H9 (cell line): Measurements from ENCODE around the gene CHRNA5. TPM values are rescaled to one million over a fixed set of nuclear protein-coding genes. Genes with fewer than 3 reads are reported as not detected.

Experiments used
- DNase-seq: peaks from one replicate; pipeline ENCODE4 v3.0.0-alpha.2; 2017
- H2AFZ ChIP-seq: one replicate; pipeline ENCODE4 v1.6.1; 2013; ENCODE audit warnings: mild to moderate bottlenecking, low read length, control low read depth, moderate library complexity
- H2AK5ac ChIP-seq: 2 replicates; pipeline ENCODE4 v1.6.1; 2013; ENCODE audit warnings: low read length, control low read depth, mixed read lengths; ENCODE audit not compliant: insufficient read length
- H2BK120ac ChIP-seq: one replicate; pipeline ENCODE4 v1.6.1; 2013; ENCODE audit warnings: low read depth, mild to moderate bottlenecking, low read length, control low read depth, inconsistent platforms; ENCODE audit not compliant: poor library complexity, severe bottlenecking
- H2BK12ac ChIP-seq: 2 replicates; pipeline ENCODE4 v1.6.1; 2013; ENCODE audit warnings: low read length, control low read depth, mixed read lengths, low read depth; ENCODE audit not compliant: insufficient read length
- H2BK15ac ChIP-seq: 2 replicates; pipeline ENCODE4 v1.6.1; 2013; ENCODE audit warnings: low read depth, low read length, control low read depth
- H2BK20ac ChIP-seq: one replicate; pipeline ENCODE4 v1.6.1; 2013; ENCODE audit warnings: low read depth, mild to moderate bottlenecking, low read length, control low read depth, inconsistent platforms; ENCODE audit not compliant: poor library complexity, severe bottlenecking
- H2BK5ac ChIP-seq: 2 replicates; pipeline ENCODE4 v1.6.1; 2013; ENCODE audit warnings: low read length, control low read depth, mixed read lengths; ENCODE audit not compliant: insufficient read length
- H3K14ac ChIP-seq: 2 replicates; pipeline ENCODE4 v1.6.1; 2013; ENCODE audit warnings: low read length, control low read depth; ENCODE audit not compliant: insufficient read depth
- H3K18ac ChIP-seq: 2 replicates; pipeline ENCODE4 v1.6.1; 2013; ENCODE audit warnings: low read depth, mild to moderate bottlenecking, mixed read lengths, low read length, control low read depth; ENCODE audit not compliant: insufficient read length
- H3K23ac ChIP-seq: 2 replicates; pipeline ENCODE4 v1.6.1; 2013; ENCODE audit warnings: low read length, control low read depth, mixed read lengths, low read depth; ENCODE audit not compliant: insufficient read length
- H3K23me2 ChIP-seq: 2 replicates; pipeline ENCODE4 v1.6.1; 2013; ENCODE audit warnings: low read depth, mild to moderate bottlenecking, mixed read lengths, low read length, control low read depth; ENCODE audit not compliant: insufficient read length, poor library complexity, severe bottlenecking
- H3K27ac ChIP-seq: 2 replicates; pipeline ENCODE4 v1.5.1; 2013; ENCODE audit warnings: low read length, control low read depth, mixed read lengths, low read depth; ENCODE audit not compliant: insufficient read length
- H3K27me3 ChIP-seq: 2 replicates; pipeline ENCODE4 v1.6.1; 2013; ENCODE audit warnings: low read length, control low read depth, inconsistent platforms; ENCODE audit not compliant: insufficient read depth
- H3K4ac ChIP-seq: 2 replicates; pipeline ENCODE4 v1.6.1; 2013; ENCODE audit warnings: low read depth, mild to moderate bottlenecking, control low read depth, inconsistent platforms, low read length, moderate library complexity
- H3K4me1 ChIP-seq: 2 replicates; pipeline ENCODE4 v1.6.1; 2013; ENCODE audit warnings: low read length, control low read depth, inconsistent platforms; ENCODE audit not compliant: insufficient read depth
- H3K4me2 ChIP-seq: 2 replicates; pipeline ENCODE4 v1.6.1; 2013; ENCODE audit warnings: low read length, control low read depth, mixed read lengths; ENCODE audit not compliant: insufficient read length, insufficient read depth
- H3K56ac ChIP-seq: 2 replicates; pipeline ENCODE4 v1.6.1; 2013; ENCODE audit warnings: low read depth, mild to moderate bottlenecking, mixed read lengths, low read length, control low read depth; ENCODE audit not compliant: insufficient read length
- H3K79me1 ChIP-seq: 2 replicates; pipeline ENCODE4 v1.6.1; 2013; ENCODE audit warnings: low read depth, mild to moderate bottlenecking, moderate library complexity, low read length, control low read depth, inconsistent platforms; ENCODE audit not compliant: insufficient read depth, poor library complexity, severe bottlenecking
- H3K79me2 ChIP-seq: 2 replicates; pipeline ENCODE4 v1.6.1; 2013; ENCODE audit warnings: low read length, control low read depth, inconsistent platforms; ENCODE audit not compliant: insufficient read depth
- H3K9ac ChIP-seq: 2 replicates; pipeline ENCODE4 v1.6.1; 2013; ENCODE audit warnings: low read length, control low read depth, mixed read lengths; ENCODE audit not compliant: insufficient read length; ENCODE audit errors: extremely low read depth
- H3K9me3 ChIP-seq: one replicate; pipeline ENCODE4 v1.6.1; 2013; ENCODE audit warnings: low read depth, low read length, inconsistent platforms; ENCODE audit not compliant: control insufficient read depth
- H3T11ph ChIP-seq: one replicate; pipeline ENCODE4 v1.6.1; 2013; ENCODE audit warnings: mild to moderate bottlenecking, low read length, control low read depth, inconsistent platforms
- H4K20me1 ChIP-seq: one replicate; pipeline ENCODE4 v1.6.1; 2013; ENCODE audit not compliant: control insufficient read depth, insufficient read length, insufficient read depth
- H4K5ac ChIP-seq: 2 replicates; pipeline ENCODE4 v1.6.1; 2013; ENCODE audit warnings: low read depth, mild to moderate bottlenecking, mixed read lengths, low read length, control low read depth; ENCODE audit not compliant: insufficient read length
- H4K8ac ChIP-seq: replicated peaks from 2 replicates; pipeline ENCODE4 v1.6.1; 2013; ENCODE audit warnings: low read length, control low read depth, mixed read lengths, low read depth; ENCODE audit not compliant: insufficient read length
- H4K91ac ChIP-seq: 2 replicates; pipeline ENCODE4 v1.6.1; 2013; ENCODE audit warnings: low read depth, mild to moderate bottlenecking, moderate library complexity, mixed read lengths, low read length, control low read depth; ENCODE audit not compliant: insufficient read length
- H3K27ac Mint-ChIP-seq, 3 experiments: 2 replicates in 2 of 3; 3 replicates in 1 of 3; pipeline ENCODE4 v1.8.0; 2020 to 2021; ENCODE audit warnings: mixed read lengths in 3 of 3, mild to moderate bottlenecking in 1 of 3, moderate library complexity in 1 of 3
- H3K27me3 Mint-ChIP-seq: 2 replicates; pipeline ENCODE4 v1.8.0; 2021; ENCODE audit warnings: low read depth, mild to moderate bottlenecking, moderate library complexity, mixed read lengths
- H3K36me3 Mint-ChIP-seq, 3 experiments: 2 replicates in 2 of 3; 3 replicates in 1 of 3; pipeline ENCODE4 v1.8.0; 2020 to 2021; ENCODE audit warnings: low read depth in 3 of 3, mixed read lengths in 3 of 3; ENCODE audit not compliant: insufficient read depth in 1 of 3
- H3K4me1 Mint-ChIP-seq, 2 experiments: 2 replicates each; pipeline ENCODE4 v1.8.0; 2020; ENCODE audit warnings: mixed read lengths in 2 of 2
- H3K4me3 Mint-ChIP-seq, 2 experiments: 2 replicates in 1 of 2; 3 replicates in 1 of 2; pipeline ENCODE4 v1.8.0; 2020 to 2021; ENCODE audit warnings: mild to moderate bottlenecking in 2 of 2, mixed read lengths in 2 of 2, moderate library complexity in 1 of 2
- H3K9me3 Mint-ChIP-seq, 2 experiments: 2 replicates in 1 of 2; 3 replicates in 1 of 2; pipeline ENCODE4 v1.8.0; 2020; ENCODE audit warnings: mild to moderate bottlenecking in 2 of 2, mixed read lengths in 2 of 2, moderate library complexity in 1 of 2
- WGBS: extraction: QIAGEN DNeasy Blood & Tissue Kit; methylation state at CpG from one replicate; pipeline ENCODE4 v1.1.7; 2013; ENCODE audit warnings: missing lambda C conversion rate, low lambda C conversion rate, mixed read lengths; ENCODE audit not compliant: insufficient read length; ENCODE audit errors: extremely low coverage; 5-methylcytosine and 5-hydroxymethylcytosine counted together
- total RNA-seq: library from RNA; stranded (reverse); gene quantifications from 2 replicates; pipeline ENCODE4 v1.2.1, GENCODE V29; 2021
- TF ChIP-seq, protein P1 (sequence below): fragments of 200-600 bp; sonication (generic); conservative IDR thresholded peaks from 3 replicates; pipeline ENCODE4 v1.8.0; 2021; ENCODE audit warnings: antibody characterized with exemption, mild to moderate bottlenecking

Gene CHRNA5
- total RNA-seq, 1 experiment from 2014 or later: 16.5 TPM

DNA sequence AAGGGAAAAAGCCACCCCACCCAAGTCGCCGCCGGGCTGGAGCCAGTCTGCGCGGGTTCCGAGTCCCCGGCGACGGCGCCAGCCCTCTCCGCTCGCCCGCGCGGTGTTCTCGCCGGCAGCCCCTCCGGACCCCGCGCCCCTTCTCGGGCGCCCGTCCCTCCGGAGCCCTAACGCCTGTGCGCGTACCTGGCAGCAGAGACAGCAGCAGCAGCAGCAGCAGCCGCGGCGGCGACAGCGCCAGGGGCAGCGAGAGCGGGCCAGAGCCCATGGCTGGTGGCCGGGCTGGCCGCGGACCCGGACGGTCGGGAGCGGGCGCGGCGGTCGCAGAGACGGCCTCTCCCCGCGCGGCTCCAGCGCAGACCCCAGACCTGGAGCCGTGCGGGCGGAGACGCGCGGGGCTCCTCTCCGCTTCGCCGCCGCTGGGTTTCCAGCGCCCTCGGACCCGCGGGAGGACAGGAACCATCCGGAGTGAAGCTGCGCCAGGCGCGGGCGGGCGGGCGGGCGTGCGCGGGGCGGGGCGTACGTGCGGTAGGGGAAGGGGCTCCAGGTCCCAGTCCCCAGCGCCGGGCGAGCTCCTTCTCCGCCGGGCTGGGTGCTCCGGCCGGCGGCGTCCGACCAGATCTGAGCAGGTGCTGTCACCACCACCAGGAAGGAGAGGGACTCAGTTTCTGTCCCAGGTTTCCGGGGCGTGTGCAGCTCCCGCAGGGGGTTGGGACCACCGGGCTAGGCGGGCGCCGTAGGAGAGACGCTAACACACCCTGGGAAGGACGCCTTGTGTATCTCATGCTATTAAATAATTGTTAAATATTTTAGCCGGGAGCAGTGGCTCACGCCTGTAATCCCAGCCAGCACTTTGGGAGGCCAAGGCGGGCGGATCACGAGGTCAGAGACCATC, 55.5 kb downstream of the CHRNA5 start, which contains the start of gene CHRNA3:
Gene CHRNA3, minus strand, starts transcription at position 470 of the 895 bp plus-strand sequence. Its CDS starts 202 bp downstream, at position 268.
- H3K4me2 ChIP-seq: peak within 1 kb of the TSS; percentile 20
- H3K9me3 Mint-ChIP-seq: peaks cover 2 to 4% of the 10 kb centered on the region in 2 experiments; a peak in 2 of 5 replicates
- no peak within 1 kb of the TSS for H2BK15ac ChIP-seq
- H3K14ac ChIP-seq: no peak within 1 kb of the TSS
- H3K27ac Mint-ChIP-seq: no peak within 1 kb of the TSS; a peak in 1 of 7 replicates
- H3K27me3 ChIP-seq: peaks cover 8% of the 10 kb centered on the region; the same call in 1 of the 2 replicates
- WGBS: no CpG with 5 or more reads among the region's 102 CpGs
- peak within 1 kb of the TSS; percentile 62 to 85 for H3K4me3 Mint-ChIP-seq
- H3K36me3 Mint-ChIP-seq: no peaks in the 10 kb centered on the region
- H4K91ac ChIP-seq: no peak within 1 kb of the TSS
- peaks cover 10% of the 10 kb centered on the region for H3K23me2 ChIP-seq
- H3K56ac ChIP-seq: no peak within 1 kb of the TSS
- H4K8ac ChIP-seq: no peak within 1 kb of the TSS
- DNase-seq: peak; percentile 63
- H3K4ac ChIP-seq: no peak within 1 kb of the TSS
- no peaks in the 10 kb centered on the region for H3K9me3 ChIP-seq
- H2AK5ac ChIP-seq: no peak within 1 kb of the TSS
- no peak within 1 kb of the TSS for H2BK5ac ChIP-seq
- no peaks in the 10 kb centered on the region for H3K79me1 ChIP-seq
- no peaks in the 10 kb centered on the region for H3K4me1 ChIP-seq
- H2BK120ac ChIP-seq: no peak within 1 kb of the TSS
- H2BK20ac ChIP-seq: no peak within 1 kb of the TSS
- no peak within 1 kb of the TSS for H3K23ac ChIP-seq
- TF ChIP-seq, protein P1, sequence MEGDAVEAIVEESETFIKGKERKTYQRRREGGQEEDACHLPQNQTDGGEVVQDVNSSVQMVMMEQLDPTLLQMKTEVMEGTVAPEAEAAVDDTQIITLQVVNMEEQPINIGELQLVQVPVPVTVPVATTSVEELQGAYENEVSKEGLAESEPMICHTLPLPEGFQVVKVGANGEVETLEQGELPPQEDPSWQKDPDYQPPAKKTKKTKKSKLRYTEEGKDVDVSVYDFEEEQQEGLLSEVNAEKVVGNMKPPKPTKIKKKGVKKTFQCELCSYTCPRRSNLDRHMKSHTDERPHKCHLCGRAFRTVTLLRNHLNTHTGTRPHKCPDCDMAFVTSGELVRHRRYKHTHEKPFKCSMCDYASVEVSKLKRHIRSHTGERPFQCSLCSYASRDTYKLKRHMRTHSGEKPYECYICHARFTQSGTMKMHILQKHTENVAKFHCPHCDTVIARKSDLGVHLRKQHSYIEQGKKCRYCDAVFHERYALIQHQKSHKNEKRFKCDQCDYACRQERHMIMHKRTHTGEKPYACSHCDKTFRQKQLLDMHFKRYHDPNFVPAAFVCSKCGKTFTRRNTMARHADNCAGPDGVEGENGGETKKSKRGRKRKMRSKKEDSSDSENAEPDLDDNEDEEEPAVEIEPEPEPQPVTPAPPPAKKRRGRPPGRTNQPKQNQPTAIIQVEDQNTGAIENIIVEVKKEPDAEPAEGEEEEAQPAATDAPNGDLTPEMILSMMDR: no peak
- H4K5ac ChIP-seq: no peak within 1 kb of the TSS
- H2BK12ac ChIP-seq: no peak within 1 kb of the TSS
- H3K9ac ChIP-seq: no peak within 1 kb of the TSS
- peaks cover 56% of the 10 kb centered on the region for H3K27me3 Mint-ChIP-seq
- H3K18ac ChIP-seq: no peak within 1 kb of the TSS
- H4K20me1 ChIP-seq: no peaks in the 10 kb centered on the region
- peaks cover 13 to 21% of the 10 kb centered on the region in 2 experiments for H3K4me1 Mint-ChIP-seq
- no peaks in the 10 kb centered on the region for H3K79me2 ChIP-seq
- no peak within 1 kb of the TSS for H3K27ac ChIP-seq
- no peak within 1 kb of the TSS for H2AFZ ChIP-seq
- H3T11ph ChIP-seq: no peak within 1 kb of the TSS
